ENCODE data around the gene SNRPB. TPM values are rescaled to one million over a fixed set of nuclear protein-coding genes. Genes with fewer than 3 reads are reported as not detected.
"Not testable (repeated sequence)": the region's sequence is repeated elsewhere in the genome, so short reads cannot be mapped to it uniquely, and the experiment has no call there.

SNRPB gene
- total RNA-seq, 4 donors from 2014 or later = 74.6 to 129 (median 114) TPM

- Histone ChIP-seq H3K27me3 (no peaks in the 10 kb centered on the region), H3K36me3 (no peaks in the 10 kb centered on the region), H3K27ac (no peak overlapping the region), H3K4me1 (peaks cover 0 to 14% (median 0%) of the 10 kb centered on the region in 4 donors), H3K4me3 (peak overlapping the region in 1 of 4 donors; percentile 69), H3K9me3 (no peaks in the 10 kb centered on the region)
- TF ChIP-seq CTCF (IDR thresholded peaks at IDR 0.05) (no peak), POLR2A (IDR thresholded peaks at IDR 0.05) (no peak)
- no peak for DNase-seq
Measured at GRCh38 chr20:2507464-2507863, 36.9 kb upstream of the SNRPB start.

DNA sequence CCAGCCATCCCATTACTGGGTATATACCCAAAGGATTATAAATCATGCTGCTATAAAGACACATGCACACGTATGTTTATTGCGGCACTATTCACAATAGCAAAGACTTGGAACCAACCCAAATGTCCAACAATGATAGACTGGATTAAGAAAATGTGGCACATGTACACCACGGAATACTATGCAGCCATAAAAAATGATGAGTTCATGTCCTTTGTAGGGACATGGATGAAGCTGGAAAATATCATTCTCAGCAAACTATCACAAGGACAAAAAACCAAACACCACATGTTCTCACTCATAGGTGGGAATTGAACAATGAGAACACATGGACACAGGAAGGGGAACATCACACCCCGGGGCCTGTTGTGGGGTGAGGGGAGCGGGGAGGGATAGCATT is 35.8 kb upstream of the SNRPB start:
- H3K4me3 ChIP-seq, H3K27ac ChIP-seq, H3K9me3 ChIP-seq, H3K27me3 ChIP-seq, DNase-seq, H3K36me3 ChIP-seq: not testable (repeated sequence)
- peaks cover 0 to 14% (median 0%) of the 10 kb centered on the region in 4 donors for H3K4me1 ChIP-seq

DNA sequence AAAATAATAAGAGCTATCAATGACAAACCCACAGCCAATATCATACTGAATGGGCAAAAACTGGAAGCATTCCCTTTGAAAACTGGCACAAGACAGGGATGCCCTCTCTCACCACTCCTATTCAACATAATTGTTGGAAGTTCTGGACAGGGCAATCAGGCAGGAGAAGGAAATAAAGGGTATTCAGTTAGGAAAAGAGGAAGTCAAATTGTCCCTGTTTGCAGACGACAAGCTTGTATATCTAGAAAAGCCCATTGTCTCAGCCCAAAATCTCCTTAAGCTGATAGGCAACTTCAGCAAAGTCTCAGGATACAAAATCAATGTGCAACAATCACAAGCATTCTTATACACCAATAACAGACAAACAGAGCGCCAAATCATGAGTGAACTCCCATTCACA is 34.2 kb upstream of the SNRPB start:
- peaks cover 0 to 14% (median 0%) of the 10 kb centered on the region in 4 donors for H3K4me1 ChIP-seq
- not testable (repeated sequence) for H3K4me3 ChIP-seq, DNase-seq, H3K27me3 ChIP-seq, H3K27ac ChIP-seq, H3K9me3 ChIP-seq, H3K36me3 ChIP-seq

DNA sequence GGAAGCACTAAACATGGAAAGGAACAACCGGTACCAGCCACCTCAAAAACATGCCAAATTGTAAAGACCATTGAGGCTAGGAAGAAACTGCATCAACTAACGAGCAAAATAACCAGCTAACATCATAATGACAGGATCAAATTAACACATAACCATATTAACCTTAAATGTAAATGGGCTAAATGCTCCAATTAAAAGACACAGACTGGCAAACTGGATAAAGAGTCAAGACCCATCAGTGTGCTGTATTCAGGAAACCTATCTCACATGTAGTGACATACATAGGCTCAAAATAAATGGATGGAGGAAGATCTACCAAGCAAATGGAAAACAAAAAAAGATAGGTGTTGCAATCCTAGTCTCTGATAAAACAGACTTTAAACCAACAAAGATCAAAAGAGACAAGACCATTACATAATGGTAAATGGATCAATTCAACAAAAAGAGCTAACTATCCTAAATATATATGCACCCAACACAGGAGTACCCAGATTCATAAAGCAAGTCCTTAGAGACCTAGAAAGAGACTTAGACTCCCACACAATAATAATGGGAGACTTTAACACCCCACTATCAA is 32.3 kb upstream of the SNRPB start:
- DNase-seq, H3K27ac ChIP-seq, H3K27me3 ChIP-seq, H3K4me3 ChIP-seq, H3K9me3 ChIP-seq, H3K4me1 ChIP-seq: not testable (repeated sequence)
- peaks cover 0 to 22% (median 0%) of the 10 kb centered on the region in 3 donors for H3K36me3 ChIP-seq

- Histone ChIP-seq H3K36me3 (peaks cover 0 to 78% (median 0%) of the 10 kb centered on the region in 3 donors), H3K27me3 (no peaks in the 10 kb centered on the region), H3K4me1 (no peaks in the 10 kb centered on the region), H3K9me3 (no peaks in the 10 kb centered on the region), H3K27ac (no peak overlapping the region), H3K4me3 (no peak overlapping the region)
- DNase-seq = no peak
- TF ChIP-seq POLR2A (IDR thresholded peaks at IDR 0.05) (no peak), CTCF (IDR thresholded peaks at IDR 0.05) (no peak)
Measured at GRCh38 chr20:2485661-2486060, 15.1 kb upstream of the SNRPB start.

DNA sequence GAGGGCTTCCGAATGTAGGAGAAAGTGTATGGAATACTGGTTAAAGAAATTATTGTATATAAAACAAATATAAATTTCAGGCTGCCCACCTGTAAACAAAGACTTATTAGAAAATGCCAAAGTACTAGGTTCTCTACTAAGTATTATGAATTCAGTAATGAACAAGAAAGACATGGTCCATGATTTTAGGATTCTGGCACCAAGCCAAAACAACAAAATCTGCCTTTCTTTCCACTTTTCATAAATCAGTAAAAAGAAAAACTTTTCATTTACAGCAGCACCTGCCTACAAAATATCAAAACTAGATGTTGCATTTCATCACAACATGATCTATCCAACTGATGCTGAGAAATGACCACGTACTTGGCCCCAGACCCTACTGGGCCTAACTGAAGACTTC is 14.5 kb upstream of the SNRPB start:
- peaks cover 0 to 82% (median 0%) of the 10 kb centered on the region in 3 donors for H3K36me3 ChIP-seq
- no peaks in the 10 kb centered on the region for H3K27me3 ChIP-seq
- no peak for DNase-seq
- H3K27ac ChIP-seq = no peak overlapping the region
- no peaks in the 10 kb centered on the region for H3K4me1 ChIP-seq
- no peak overlapping the region for H3K4me3 ChIP-seq
- no peaks in the 10 kb centered on the region for H3K9me3 ChIP-seq
- TF ChIP-seq POLR2A (IDR thresholded peaks at IDR 0.05) = no peak
- no peak for TF ChIP-seq CTCF (IDR thresholded peaks at IDR 0.05)

GRCh38 chr20:2483504-2483903 is 12.9 kb upstream of the SNRPB start:
- Histone ChIP-seq H3K4me1 (no peaks in the 10 kb centered on the region), H3K4me3 (no peak overlapping the region), H3K9me3 (no peaks in the 10 kb centered on the region), H3K27ac (no peak overlapping the region), H3K36me3 (peaks cover 0 to 72% (median 0%) of the 10 kb centered on the region in 3 donors), H3K27me3 (no peaks in the 10 kb centered on the region)
- TF ChIP-seq POLR2A (IDR thresholded peaks at IDR 0.05) (no peak), CTCF (IDR thresholded peaks at IDR 0.05) (no peak)
- no peak for DNase-seq
